CD8-positive, alpha-beta memory T cell (primary cell): ENCODE measurements around the gene TRAK1. TPM values are rescaled to one million over a fixed set of nuclear protein-coding genes. Genes with fewer than 3 reads are reported as not detected.

Experiments used
- CTCF ChIA-PET: fragments of 350-600 bp; sonication (Branson Sonifier 250); formaldehyde crosslinking; loops from one replicate; lab custom pipeline; 2021; ENCODE audit warnings: antibody characterized with exemption; lab: Charles Lee
- POLR2A ChIA-PET: fragments of 350-600 bp; sonication (Branson Sonifier 250); formaldehyde crosslinking; loops from one replicate; lab custom pipeline; 2021; ENCODE audit warnings: antibody characterized with exemption; lab: Charles Lee
- DNase-seq, 5 donors: peaks; one replicate each; pipeline versions ENCODE4 v3.0.0 to v3.0.0-alpha.2; 2020 to 2022; ENCODE audit warnings: mixed read lengths in 1 of 5
- H3K27ac ChIP-seq: one replicate; pipeline ENCODE4 v1.7.0; 2013; ENCODE audit warnings: low read depth, mild to moderate bottlenecking, low read length, moderate library complexity
- H3K27me3 ChIP-seq: 2 replicates; pipeline ENCODE4 v1.7.0; 2013; ENCODE audit warnings: low read length, mild to moderate bottlenecking; ENCODE audit not compliant: insufficient read depth, poor library complexity, severe bottlenecking
- H3K36me3 ChIP-seq: 2 replicates; pipeline ENCODE4 v1.7.0; 2013; ENCODE audit warnings: mild to moderate bottlenecking, low read length, moderate library complexity; ENCODE audit not compliant: insufficient read depth
- H3K4me1 ChIP-seq: 2 replicates; pipeline ENCODE4 v1.7.0; 2013; ENCODE audit warnings: mild to moderate bottlenecking, low read length, moderate library complexity; ENCODE audit not compliant: insufficient read depth
- H3K4me3 ChIP-seq: 2 replicates; pipeline ENCODE4 v1.7.0; 2013; ENCODE audit warnings: mild to moderate bottlenecking, low read length
- H3K9me3 ChIP-seq: 2 replicates; pipeline ENCODE4 v1.7.0; 2013; ENCODE audit warnings: mild to moderate bottlenecking, low read length
- H3K27ac Mint-ChIP-seq, 8 donors: one replicate each; pipeline ENCODE4 v1.8.0; 2020 to 2021; ENCODE audit warnings: mixed read lengths in 8 of 8, mild to moderate bottlenecking in 6 of 8, inconsistent platforms in 3 of 8, moderate library complexity in 3 of 8
- H3K27me3 Mint-ChIP-seq, 2 donors: one replicate each; pipeline ENCODE4 v1.8.0; 2020 to 2021; ENCODE audit warnings: mixed read lengths in 2 of 2, mild to moderate bottlenecking in 1 of 2, moderate library complexity in 1 of 2
- H3K36me3 Mint-ChIP-seq, 3 donors: one replicate each; pipeline ENCODE4 v1.8.0; 2020 to 2021; ENCODE audit warnings: mixed read lengths in 3 of 3, inconsistent platforms in 1 of 3, mild to moderate bottlenecking in 1 of 3
- H3K4me1 Mint-ChIP-seq, 3 donors: one replicate each; pipeline ENCODE4 v1.8.0; 2020 to 2021; ENCODE audit warnings: mixed read lengths in 3 of 3, inconsistent platforms in 1 of 3, mild to moderate bottlenecking in 1 of 3
- H3K4me3 Mint-ChIP-seq, 7 donors: one replicate each; pipeline ENCODE4 v1.8.0; 2020 to 2021; ENCODE audit warnings: mixed read lengths in 7 of 7, mild to moderate bottlenecking in 6 of 7, moderate library complexity in 4 of 7, inconsistent platforms in 2 of 7
- H3K9me3 Mint-ChIP-seq, 5 donors: one replicate each; pipeline ENCODE4 v1.8.0; 2020 to 2022; ENCODE audit warnings: mixed read lengths in 5 of 5, mild to moderate bottlenecking in 3 of 5, moderate library complexity in 2 of 5, inconsistent platforms in 1 of 5
- polyA plus RNA-seq: library from polyadenylated mRNA; unstranded; fragments of 300-500 nt; fragmentation: Illumina TruSeq; gene quantifications from one replicate; pipeline ENCODE4 v1.2.3, GENCODE V29; 2021
- total RNA-seq, 2 experiments: library from RNA; stranded (reverse); gene quantifications; one replicate each; pipeline ENCODE4 v1.2.3, GENCODE V29; 2021

Gene TRAK1
- total and polyA plus RNA-seq, 3 experiments from 2014 or later = 10.4 to 20.0 (median 19.7) TPM

DNA sequence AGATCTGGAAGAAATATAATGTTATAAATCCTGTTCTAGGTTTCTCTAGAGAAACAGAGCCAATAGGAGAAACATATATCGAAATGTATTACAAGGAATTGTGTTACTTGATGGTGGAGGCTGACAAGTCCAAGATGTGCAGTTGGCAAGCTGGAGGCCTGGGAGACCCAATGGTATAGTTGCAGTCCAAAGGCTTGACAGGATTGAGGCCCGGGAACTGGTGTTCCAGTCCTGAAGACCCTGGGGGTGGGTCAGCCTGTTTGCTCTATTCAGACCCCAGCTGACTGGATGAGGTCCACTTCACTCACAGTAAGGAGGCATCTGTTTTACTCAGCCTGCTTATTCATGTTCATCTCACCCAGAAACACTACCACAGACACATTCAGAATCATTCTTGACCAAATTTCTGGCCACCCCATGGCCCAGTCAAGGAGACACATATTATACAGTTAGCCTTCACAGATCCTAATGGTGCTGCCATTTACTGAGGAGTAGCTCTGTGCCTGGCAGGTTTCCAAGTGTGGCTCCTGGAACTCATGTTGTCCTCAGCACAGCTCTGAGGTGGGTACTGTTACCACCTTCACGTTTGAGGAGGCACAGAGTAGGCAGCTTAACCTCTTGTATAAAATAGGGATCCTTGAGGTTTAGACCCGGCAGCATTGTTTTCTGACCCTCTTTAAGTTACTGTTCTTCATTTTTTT is 3.7 kb downstream of the TRAK1 start:
- Mint-ChIP-seq H3K4me3 (no peak overlapping the region), H3K4me1 (peaks cover 30 to 47% (median 38%) of the 10 kb centered on the region in 3 donors), H3K27ac (peak overlapping the region in 2 of 8 donors; percentile 9 to 39), H3K9me3 (no peaks in the 10 kb centered on the region), H3K36me3 (peaks cover 2 to 29% (median 4%) of the 10 kb centered on the region in 3 donors), H3K27me3 (no peaks in the 10 kb centered on the region)
- no peak for DNase-seq
- no peaks in the 10 kb centered on the region for H3K9me3 ChIP-seq
- H3K27me3 ChIP-seq = no peaks in the 10 kb centered on the region
- ChIA-PET POLR2A (no interaction called here), CTCF (interaction anchor here (0.8 kb wide), 1 partner anchor 12 kb away, joined by 3 read pairs; no protein-coding TSS in a partner anchor)
- H3K4me3 ChIP-seq = no peak overlapping the region
- no peaks in the 10 kb centered on the region for H3K4me1 ChIP-seq
- no peak overlapping the region for H3K27ac ChIP-seq
- H3K36me3 ChIP-seq = peaks cover under 1% of the 10 kb centered on the region

DNA sequence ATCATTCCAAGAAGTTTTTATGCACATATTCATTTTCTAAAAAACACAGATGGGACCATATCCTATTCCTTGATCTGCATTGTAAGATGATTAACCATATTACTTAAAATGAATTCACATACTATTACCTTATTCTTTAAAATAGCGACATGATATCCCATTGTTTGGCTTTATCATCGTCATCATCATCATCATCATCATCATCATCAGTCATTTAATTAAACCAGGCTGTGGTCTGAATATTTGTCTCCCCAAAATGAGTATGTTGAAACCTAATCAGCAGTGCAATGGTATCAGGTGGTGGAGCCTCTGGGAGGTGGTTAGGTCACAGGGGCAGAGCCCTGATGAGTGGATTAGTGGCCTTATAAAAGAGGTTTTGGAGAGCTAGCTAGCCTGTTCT is 4.4 kb downstream of the TRAK1 start:
- Mint-ChIP-seq H3K9me3 (no peaks in the 10 kb centered on the region), H3K36me3 (peaks cover 0 to 26% (median 2%) of the 10 kb centered on the region in 3 donors), H3K4me1 (peaks cover 24 to 40% (median 31%) of the 10 kb centered on the region in 3 donors), H3K4me3 (no peak overlapping the region), H3K27ac (peak overlapping the region in 2 of 8 donors; percentile 9 to 27), H3K27me3 (no peaks in the 10 kb centered on the region)
- Histone ChIP-seq H3K9me3 (no peaks in the 10 kb centered on the region), H3K4me1 (no peaks in the 10 kb centered on the region), H3K36me3 (no peaks in the 10 kb centered on the region), H3K27ac (no peak overlapping the region), H3K4me3 (no peak overlapping the region), H3K27me3 (no peaks in the 10 kb centered on the region)
- POLR2A ChIA-PET = no interaction called here
- CTCF ChIA-PET = no interaction called here
- DNase-seq = no peak

GRCh38 chr3:42096796-42097565 is 5.8 kb downstream of the TRAK1 start:
- Mint-ChIP-seq H3K36me3 (peaks cover 0 to 14% (median 2%) of the 10 kb centered on the region in 3 donors), H3K4me1 (peaks cover 10 to 25% (median 17%) of the 10 kb centered on the region in 3 donors)
- POLR2A ChIA-PET = no interaction called here

GRCh38 chr3:42097566-42097946 is 6.4 kb downstream of the TRAK1 start:
- no peaks in the 10 kb centered on the region for H3K27me3 Mint-ChIP-seq
- H3K27ac Mint-ChIP-seq = peak overlapping the region in 1 of 8 donors; percentile 4
- ChIA-PET POLR2A (no interaction called here), CTCF (interaction anchor here (1.2 to 2.3 kb wide), 2 partner anchors 135 to 241 kb away, joined by 3 to 10 read pairs; partner anchors contain the start of gene ULK4)
- Histone ChIP-seq H3K4me1 (no peaks in the 10 kb centered on the region), H3K9me3 (no peaks in the 10 kb centered on the region), H3K36me3 (no peaks in the 10 kb centered on the region), H3K27ac (no peak overlapping the region), H3K4me3 (no peak overlapping the region), H3K27me3 (no peaks in the 10 kb centered on the region)
- peaks cover 4 to 20% (median 11%) of the 10 kb centered on the region in 3 donors for H3K4me1 Mint-ChIP-seq
- peaks cover 0 to 13% (median 0%) of the 10 kb centered on the region in 3 donors for H3K36me3 Mint-ChIP-seq
- DNase-seq = no peak
- H3K4me3 Mint-ChIP-seq = no peak overlapping the region
- no peaks in the 10 kb centered on the region for H3K9me3 Mint-ChIP-seq

More at GRCh38 chr3:42096796-42097565, 5.8 kb downstream of the TRAK1 start:
- Mint-ChIP-seq H3K27ac (peak overlapping the region in 1 of 8 donors; percentile 33), H3K4me3 (no peak overlapping the region), H3K27me3 (no peaks in the 10 kb centered on the region), H3K9me3 (no peaks in the 10 kb centered on the region)
- CTCF ChIA-PET = interaction anchor here (1.2 kb wide), 1 partner anchor 241 kb away, joined by 3 read pairs; no protein-coding TSS in a partner anchor
- DNase-seq = no peak
- H3K36me3 ChIP-seq = no peaks in the 10 kb centered on the region
- no peaks in the 10 kb centered on the region for H3K9me3 ChIP-seq
- H3K4me3 ChIP-seq = no peak overlapping the region
- H3K4me1 ChIP-seq = no peaks in the 10 kb centered on the region
- H3K27ac ChIP-seq = no peak overlapping the region
- H3K27me3 ChIP-seq = no peaks in the 10 kb centered on the region

DNA sequence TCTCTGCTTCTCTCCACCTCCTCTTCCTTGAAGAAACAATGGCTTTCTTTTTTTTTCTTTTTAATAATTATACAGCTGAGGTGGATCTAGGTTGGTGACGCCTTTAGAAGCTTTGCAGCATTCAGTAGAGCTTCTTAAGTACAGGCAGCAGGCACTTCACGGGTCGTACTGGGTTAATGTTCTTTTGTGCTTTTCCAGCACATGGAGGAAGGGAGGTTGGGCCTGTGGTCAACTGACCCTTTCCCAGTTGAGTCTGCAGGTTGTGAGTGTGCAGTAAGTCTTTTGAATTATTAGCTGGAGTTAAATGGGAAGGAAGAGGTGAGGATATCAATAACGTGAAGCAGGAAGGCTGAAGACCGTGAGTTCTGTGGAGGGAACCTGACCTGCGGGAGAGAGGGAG is 7.0 kb downstream of the TRAK1 start:
- H3K36me3 ChIP-seq = no peaks in the 10 kb centered on the region
- Mint-ChIP-seq H3K36me3 (peaks cover 0 to 18% (median 0%) of the 10 kb centered on the region in 3 donors), H3K27ac (peak overlapping the region in 3 of 8 donors; percentile 30 to 75 (median 50)), H3K4me3 (no peak overlapping the region), H3K27me3 (no peaks in the 10 kb centered on the region), H3K9me3 (no peaks in the 10 kb centered on the region), H3K4me1 (peaks cover 2 to 14% (median 5%) of the 10 kb centered on the region in 3 donors)
- H3K9me3 ChIP-seq = no peaks in the 10 kb centered on the region
- no peaks in the 10 kb centered on the region for H3K4me1 ChIP-seq
- no peak overlapping the region for H3K27ac ChIP-seq
- no peaks in the 10 kb centered on the region for H3K27me3 ChIP-seq
- ChIA-PET POLR2A (no interaction called here), CTCF (interaction anchor here (0.8 to 3.4 kb wide), 4 partner anchors 83 to 216 kb away, joined by 3 to 15 read pairs (median 10); partner anchors contain the start of gene ULK4)
- no peak overlapping the region for H3K4me3 ChIP-seq
- no peak for DNase-seq

DNA sequence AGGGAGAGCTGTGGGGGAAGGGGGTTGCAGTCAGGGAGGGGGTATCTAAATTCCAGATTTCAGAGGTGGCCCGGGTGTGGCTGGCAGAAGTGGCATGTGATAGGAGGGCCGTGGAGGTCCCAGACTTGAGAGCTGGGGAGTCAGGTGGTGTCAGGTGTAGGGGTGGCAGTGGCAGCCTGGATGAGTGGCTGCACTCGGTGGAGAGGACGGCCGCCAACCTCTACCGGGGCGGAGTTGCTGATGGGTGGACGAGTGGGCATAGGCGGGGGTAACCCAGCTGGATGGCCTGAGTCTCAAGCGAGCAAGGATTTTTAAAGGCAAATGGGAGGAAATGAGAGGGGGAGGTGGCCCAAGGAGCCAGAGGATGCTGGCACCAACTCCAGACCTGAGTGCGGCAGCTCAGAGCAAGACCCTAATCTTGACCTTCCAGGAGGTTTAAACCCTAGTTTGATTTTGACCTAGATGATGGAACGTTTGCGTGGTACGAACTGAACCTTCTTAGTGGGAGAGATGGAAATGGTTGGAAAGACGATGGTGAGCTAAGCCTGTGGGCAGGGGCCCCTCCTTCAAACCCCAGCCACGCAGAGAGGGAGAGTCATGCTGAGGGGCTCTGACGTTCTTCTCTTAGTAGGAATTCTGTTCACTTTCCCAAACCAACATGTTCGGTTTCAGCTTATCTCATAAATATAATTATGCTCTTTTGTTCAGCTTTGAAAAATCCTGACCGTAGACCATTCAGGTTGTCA is 8.0 kb downstream of the TRAK1 start:
- H3K36me3 ChIP-seq = no peaks in the 10 kb centered on the region
- H3K27me3 ChIP-seq = no peaks in the 10 kb centered on the region
- CTCF ChIA-PET = interaction anchor here (0.7 to 3.4 kb wide), 21 partner anchors 9 to 1907 kb away, joined by 3 to 18 read pairs (median 4); partner anchors contain the start of gene ULK4
- H3K27ac ChIP-seq = no peak overlapping the region
- H3K4me3 ChIP-seq = no peak overlapping the region
- POLR2A ChIA-PET = no interaction called here
- H3K4me1 ChIP-seq = no peaks in the 10 kb centered on the region
- peaks cover 0 to 27% (median 0%) of the 10 kb centered on the region in 3 donors for H3K36me3 Mint-ChIP-seq
- no peaks in the 10 kb centered on the region for H3K9me3 ChIP-seq
- peak overlapping the region in 1 of 8 donors; percentile 68 for H3K27ac Mint-ChIP-seq
- no peak overlapping the region for H3K4me3 Mint-ChIP-seq
- no peak for DNase-seq
- H3K9me3 Mint-ChIP-seq = no peaks in the 10 kb centered on the region
- H3K4me1 Mint-ChIP-seq = peaks cover 0 to 12% (median 0%) of the 10 kb centered on the region in 3 donors
- no peaks in the 10 kb centered on the region for H3K27me3 Mint-ChIP-seq

- no peaks in the 10 kb centered on the region for H3K36me3 ChIP-seq
- Mint-ChIP-seq H3K27me3 (no peaks in the 10 kb centered on the region), H3K4me1 (peaks cover 0 to 12% (median 0%) of the 10 kb centered on the region in 3 donors), H3K27ac (peak overlapping the region in 1 of 8 donors; percentile 3), H3K36me3 (peaks cover 3 to 29% (median 7%) of the 10 kb centered on the region in 3 donors), H3K4me3 (no peak overlapping the region), H3K9me3 (no peaks in the 10 kb centered on the region)
- H3K4me3 ChIP-seq = no peak overlapping the region
- H3K4me1 ChIP-seq = no peaks in the 10 kb centered on the region
- no peak for DNase-seq
- H3K27me3 ChIP-seq = no peaks in the 10 kb centered on the region
- POLR2A ChIA-PET = no interaction called here
- no peak overlapping the region for H3K27ac ChIP-seq
- no peaks in the 10 kb centered on the region for H3K9me3 ChIP-seq
- CTCF ChIA-PET = interaction anchor here (0.9 to 3.4 kb wide), 4 partner anchors 10 to 219 kb away, joined by 3 to 18 read pairs (median 9); no protein-coding TSS in a partner anchor
Observed at GRCh38 chr3:42101048-42101447, 9.9 kb downstream of the TRAK1 start.
